Endothelial cell of umbilical vein (primary cell): ENCODE measurements around the gene RGS12. TPM values are rescaled to one million over a fixed set of nuclear protein-coding genes. Genes with fewer than 3 reads are reported as not detected.

Source experiments
- BruUV-seq: library from RNA; stranded (reverse); fragments of 400-500 nt; replicated peaks from 2 replicates; lab custom pipeline; 2021; lab: Mats Ljungman, UMichigan
- CTCF ChIA-PET: fragments of 300-600, 350-600 bp; sonication (Branson Sonifier 250); formaldehyde crosslinking; loops from one replicate; lab custom pipeline; 2021; ENCODE audit warnings: antibody characterized with exemption, inconsistent platforms; lab: Charles Lee
- POLR2A ChIA-PET: fragments of 300-600, 350-600 bp; sonication (Branson Sonifier 250); formaldehyde crosslinking; loops from one replicate; lab custom pipeline; 2021; ENCODE audit warnings: antibody characterized with exemption, inconsistent platforms; lab: Charles Lee
- DNase-seq: peaks from one replicate; pipeline ENCODE4 v3.0.0-alpha.2; 2011; ENCODE audit warnings: low read depth, low spot score
- FAIRE-seq: peaks from 2 replicates; lab custom pipeline; 2011; peaks lifted over from hg19 to GRCh38; lab: Jason Lieb, UNC
- H2AFZ ChIP-seq: 2 replicates; pipeline ENCODE4 v1.6.0; 2012; ENCODE audit warnings: low read depth, low read length, control low read depth, inconsistent platforms
- H3K27ac ChIP-seq: 2 replicates; pipeline ENCODE4 v1.5.1; 2011; ENCODE audit warnings: low read depth, mild to moderate bottlenecking, control low read depth, low read length, moderate library complexity; ENCODE audit not compliant: insufficient read depth
- H3K27me3 ChIP-seq, 2 experiments: 2 replicates each; pipeline versions ENCODE4 v1.6.0 to v1.6.1; 2011; ENCODE audit warnings: low read length in 2 of 2, mixed read lengths in 1 of 2; ENCODE audit not compliant: control insufficient read depth in 2 of 2, insufficient read depth in 2 of 2
- H3K36me3 ChIP-seq, 2 experiments: 2 replicates in 1 of 2; 3 replicates in 1 of 2; pipeline ENCODE4 v1.5.1; 2011; ENCODE audit warnings: low read length in 2 of 2, mild to moderate bottlenecking in 1 of 2, moderate library complexity in 1 of 2; ENCODE audit not compliant: control insufficient read depth in 2 of 2, insufficient read depth in 2 of 2; ENCODE audit errors: extremely low read depth in 1 of 2
- H3K4me1 ChIP-seq: 3 replicates; pipeline ENCODE4 v1.5.1; 2011; ENCODE audit warnings: mild to moderate bottlenecking, low read length; ENCODE audit not compliant: control insufficient read depth, insufficient read depth; ENCODE audit errors: extremely low read depth
- H3K4me2 ChIP-seq: 2 replicates; pipeline ENCODE4 v1.6.1; 2011; ENCODE audit warnings: low read length, control low read depth, mixed read lengths; ENCODE audit not compliant: insufficient read depth
- H3K4me3 ChIP-seq, 3 experiments: fragments of 200-600 bp in 1 of 3; sonication (generic), shearing (Covaris generic) in 1 of 3; replicated peaks in 1 of 3; 2 replicates each; pipeline ENCODE4 v1.5.1; 2011 to 2016; ENCODE audit warnings: control low read depth in 3 of 3, low read length in 3 of 3, mild to moderate bottlenecking in 2 of 3, inconsistent platforms in 1 of 3, low read depth in 1 of 3, moderate library complexity in 1 of 3; ENCODE audit not compliant: insufficient read depth in 1 of 3
- H3K79me2 ChIP-seq: 2 replicates; pipeline ENCODE4 v1.6.0; 2012; ENCODE audit warnings: low read length, inconsistent platforms; ENCODE audit not compliant: control insufficient read depth, insufficient read depth
- H3K9ac ChIP-seq: replicated peaks from 2 replicates; pipeline ENCODE3; 2011; ENCODE audit warnings: low read length, control low read depth; ENCODE audit not compliant: insufficient read depth; ENCODE audit errors: extremely low read depth
- H3K9me1 ChIP-seq: replicated peaks from 3 replicates; pipeline ENCODE4 v1.6.0; 2011; ENCODE audit warnings: mild to moderate bottlenecking, low read length; ENCODE audit not compliant: control insufficient read depth, insufficient read depth; ENCODE audit errors: extremely low read depth
- H3K9me3 ChIP-seq: replicated peaks from 2 replicates; pipeline ENCODE4 v1.5.1; 2012; ENCODE audit warnings: low read length, inconsistent platforms; ENCODE audit not compliant: control insufficient read depth, insufficient read depth
- H4K20me1 ChIP-seq: replicated peaks from 2 replicates; pipeline ENCODE3; 2011; ENCODE audit warnings: mild to moderate bottlenecking, low read length; ENCODE audit not compliant: control insufficient read depth, insufficient read depth; ENCODE audit errors: extremely low read depth
- EZH2 ChIP-seq: IDR thresholded peaks from 2 replicates; pipeline ENCODE4 v1.6.1; 2012; ENCODE audit warnings: borderline replicate concordance, low read depth, mild to moderate bottlenecking, moderate library complexity, low read length, inconsistent platforms; ENCODE audit not compliant: severe bottlenecking
- GATA2 ChIP-seq: IDR thresholded peaks from 2 replicates; pipeline ENCODE4 v1.7.0; 2011; ENCODE audit warnings: low read depth, mild to moderate bottlenecking, moderate library complexity, mixed read lengths, low read length; ENCODE audit not compliant: insufficient read length, insufficient read depth
- JUN ChIP-seq: IDR thresholded peaks from 2 replicates; pipeline ENCODE4 v1.6.1; 2011; ENCODE audit warnings: borderline replicate concordance, low read depth; ENCODE audit not compliant: insufficient read length, insufficient read depth
- MYC ChIP-seq: IDR thresholded peaks from one replicate; pipeline ENCODE4 v1.6.1; 2011; ENCODE audit warnings: mild to moderate bottlenecking, low read depth, low read length
- POLR2A ChIP-seq: IDR thresholded peaks from 2 replicates; pipeline ENCODE4 v1.6.1; 2012; ENCODE audit warnings: low read depth, mild to moderate bottlenecking, control low read depth, low read length
- POLR2AphosphoS5 ChIP-seq: IDR thresholded peaks from 2 replicates; pipeline ENCODE4 v1.6.1; 2012; ENCODE audit warnings: low read depth, mild to moderate bottlenecking, control low read depth, low read length, moderate library complexity; ENCODE audit not compliant: insufficient read depth
- dilution Hi-C: fragments of 300-500 bp; cut with MboI; formaldehyde crosslinking; loops from one replicate; pipeline ENCODE4 v1.15.0; 2019; ENCODE audit warnings: low sequenced_read_pairs; ENCODE audit not compliant: extremely low pct_ligation_motif_present
- intact Hi-C: fragments of 100-400 bp; cut with micrococcal nuclease; formaldehyde crosslinking; loops from one replicate; pipeline ENCODE4 v1.10.0; 2022
- polyA plus RNA-seq, 4 experiments: library from polyadenylated mRNA; depleted of rRNA in 3 of 4; stranded (reverse) in 3 of 4; unstranded in 1 of 4; fragments of >200 nt; gene quantifications; 2 replicates each; pipeline versions ENCODE4 v1.2.1 to v1.2.3, GENCODE V29; 2011 to 2012; ENCODE audit warnings: missing spikeins in 1 of 4
- total RNA-seq: library from RNA; stranded (reverse); gene quantifications from 2 replicates; pipeline ENCODE4 v1.2.3, GENCODE V29; 2021
- TF ChIP-seq, protein P1 (sequence below): IDR thresholded peaks from 2 replicates; pipeline ENCODE4 v1.6.1; 2011; ENCODE audit not compliant: insufficient read depth, insufficient read length
- TF ChIP-seq, protein P2 (sequence below), 2 donors: IDR thresholded peaks; 1 replicate in 1 of 2; 2 replicates in 1 of 2; pipeline ENCODE4 v1.5.1; 2011; ENCODE audit warnings: low read length in 2 of 2, mild to moderate bottlenecking in 2 of 2, moderate library complexity in 2 of 2, control low read depth in 1 of 2, inconsistent platforms in 1 of 2, low read depth in 1 of 2; ENCODE audit not compliant: insufficient read depth in 1 of 2; ENCODE audit errors: extremely low read depth in 1 of 2

Gene RGS12
- total and polyA plus RNA-seq, 2 donors (not counting 3 experiments of a cell fraction or from before 2014, with no cell fraction given): 65.2 to 75.4 TPM

DNA sequence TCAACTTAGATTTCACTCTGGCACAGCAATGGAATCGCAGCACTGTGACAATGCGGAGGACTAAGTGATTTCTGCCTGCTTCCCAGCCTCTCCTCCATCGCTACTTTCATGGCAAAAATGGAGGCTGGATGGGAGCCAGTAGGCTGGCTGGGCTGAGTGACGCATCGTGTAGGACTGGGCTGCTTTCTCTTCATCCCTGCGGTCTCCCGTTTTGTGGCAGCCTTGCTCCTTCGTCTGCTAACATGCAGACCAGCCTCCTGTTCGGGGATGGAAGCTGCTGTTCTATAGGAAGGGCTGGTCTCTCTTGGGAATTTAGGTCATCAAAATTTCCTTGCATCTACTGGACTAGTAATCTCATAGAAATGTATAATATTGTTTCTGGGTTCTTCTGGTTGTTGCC lies 15.8 kb upstream of the RGS12 start:
- H2AFZ ChIP-seq: no peak overlapping the region
- DNase-seq: no peak
- H3K27ac ChIP-seq: no peak overlapping the region

More for the DNA sequence above, 15.8 kb upstream of the RGS12 start:
- Histone ChIP-seq H3K79me2 (no peaks in the 10 kb centered on the region), H3K27me3 (peaks cover under 1 to 14% of the 10 kb centered on the region in 2 experiments), H3K9me3 (no peaks in the 10 kb centered on the region), H3K9ac (no peak overlapping the region), H3K4me2 (no peak overlapping the region), H3K4me1 (no peaks in the 10 kb centered on the region), H3K36me3 (no peaks in the 10 kb centered on the region), H4K20me1 (no peaks in the 10 kb centered on the region), H3K9me1 (no peaks in the 10 kb centered on the region), H3K4me3 (no peak overlapping the region)
- dilution Hi-C loops: no loop called here
- no peak for FAIRE-seq
- TF ChIP-seq EZH2 (no peak), JUN (no peak), POLR2AphosphoS5 (no peak), MYC (no peak), GATA2 (no peak), POLR2A (no peak)
- TF ChIP-seq, protein P1, sequence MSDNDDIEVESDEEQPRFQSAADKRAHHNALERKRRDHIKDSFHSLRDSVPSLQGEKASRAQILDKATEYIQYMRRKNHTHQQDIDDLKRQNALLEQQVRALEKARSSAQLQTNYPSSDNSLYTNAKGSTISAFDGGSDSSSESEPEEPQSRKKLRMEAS: no peak
- TF ChIP-seq, protein P2, sequence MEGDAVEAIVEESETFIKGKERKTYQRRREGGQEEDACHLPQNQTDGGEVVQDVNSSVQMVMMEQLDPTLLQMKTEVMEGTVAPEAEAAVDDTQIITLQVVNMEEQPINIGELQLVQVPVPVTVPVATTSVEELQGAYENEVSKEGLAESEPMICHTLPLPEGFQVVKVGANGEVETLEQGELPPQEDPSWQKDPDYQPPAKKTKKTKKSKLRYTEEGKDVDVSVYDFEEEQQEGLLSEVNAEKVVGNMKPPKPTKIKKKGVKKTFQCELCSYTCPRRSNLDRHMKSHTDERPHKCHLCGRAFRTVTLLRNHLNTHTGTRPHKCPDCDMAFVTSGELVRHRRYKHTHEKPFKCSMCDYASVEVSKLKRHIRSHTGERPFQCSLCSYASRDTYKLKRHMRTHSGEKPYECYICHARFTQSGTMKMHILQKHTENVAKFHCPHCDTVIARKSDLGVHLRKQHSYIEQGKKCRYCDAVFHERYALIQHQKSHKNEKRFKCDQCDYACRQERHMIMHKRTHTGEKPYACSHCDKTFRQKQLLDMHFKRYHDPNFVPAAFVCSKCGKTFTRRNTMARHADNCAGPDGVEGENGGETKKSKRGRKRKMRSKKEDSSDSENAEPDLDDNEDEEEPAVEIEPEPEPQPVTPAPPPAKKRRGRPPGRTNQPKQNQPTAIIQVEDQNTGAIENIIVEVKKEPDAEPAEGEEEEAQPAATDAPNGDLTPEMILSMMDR (IDR thresholded peaks at IDR 0.05; ENCODE audit: extremely low read depth in 1 of 2, insufficient read depth in 1 of 2, low read depth in 1 of 2, low read length in 2 of 2): no peak
- intact Hi-C loops: no loop called here
- no TSS peak for BruUV-seq
- POLR2A ChIA-PET: no interaction called here
- CTCF ChIA-PET: no interaction called here
